Liver (tissue), 9 donors: ENCODE results near the gene CD33. TPM values are rescaled to one million over a fixed set of nuclear protein-coding genes. Genes with fewer than 3 reads are reported as not detected.

ENCODE experiments used
- DNase-seq: peaks from one replicate; pipeline ENCODE4 v3.0.0-alpha.2; 2017; ENCODE audit warnings: low spot score
- H3K27ac ChIP-seq, 2 donors: one replicate each; pipeline ENCODE4 v1.7.0; 2013; ENCODE audit warnings: inconsistent platforms in 2 of 2, low read length in 2 of 2, control low read depth in 1 of 2, low read depth in 1 of 2, mild to moderate bottlenecking in 1 of 2
- H3K27me3 ChIP-seq, 4 donors: one replicate each; pipeline versions ENCODE4 v1.6.1 to v1.7.0; 2013; ENCODE audit warnings: low read length in 3 of 4, inconsistent platforms in 1 of 4, mild to moderate bottlenecking in 1 of 4, moderate library complexity in 1 of 4; ENCODE audit not compliant: control insufficient read depth in 4 of 4, insufficient read depth in 4 of 4
- H3K36me3 ChIP-seq, 4 donors: one replicate each; pipeline versions ENCODE4 v1.6.1 to v1.7.0; 2013; ENCODE audit warnings: low read length in 3 of 4, mild to moderate bottlenecking in 3 of 4, low read depth in 1 of 4, moderate library complexity in 1 of 4; ENCODE audit not compliant: control insufficient read depth in 4 of 4, insufficient read depth in 3 of 4
- H3K4me1 ChIP-seq, 4 donors: one replicate each; pipeline versions ENCODE4 v1.6.1 to v1.7.0; 2013; ENCODE audit warnings: low read length in 3 of 4, mild to moderate bottlenecking in 3 of 4, moderate library complexity in 1 of 4; ENCODE audit not compliant: control insufficient read depth in 4 of 4, insufficient read depth in 4 of 4
- H3K4me3 ChIP-seq, 3 donors: one replicate each; pipeline versions ENCODE4 v1.6.1 to v1.7.0; 2013; ENCODE audit warnings: low read length in 3 of 3, control low read depth in 1 of 3, low read depth in 1 of 3, mild to moderate bottlenecking in 1 of 3
- H3K9ac ChIP-seq, 2 donors: one replicate each; pipeline ENCODE4 v1.7.0; 2013; ENCODE audit warnings: low read length in 2 of 2, mild to moderate bottlenecking in 2 of 2, moderate library complexity in 2 of 2, control low read depth in 1 of 2, low read depth in 1 of 2
- H3K9me3 ChIP-seq, 4 donors: one replicate each; pipeline versions ENCODE4 v1.6.1 to v1.7.0; 2013; ENCODE audit warnings: low read length in 3 of 4; ENCODE audit not compliant: control insufficient read depth in 4 of 4
- CTCF ChIP-seq: fragments of 150-350 bp; IDR thresholded peaks from 2 replicates; pipeline ENCODE4 v1.5.1; 2017; ENCODE audit warnings: improper control_type of control experiment, low read depth, low read length; ENCODE audit not compliant: missing input control
- EGR1 ChIP-seq, 2 donors: IDR thresholded peaks; 2 replicates each; pipeline ENCODE4 v1.6.1; 2016 to 2018; ENCODE audit warnings: antibody characterized with exemption in 2 of 2, low read depth in 2 of 2
- FOXA1 ChIP-seq: IDR thresholded peaks from 2 replicates; pipeline ENCODE4 v1.6.1; 2016; ENCODE audit warnings: antibody characterized with exemption
- FOXA2 ChIP-seq: IDR thresholded peaks from 2 replicates; pipeline ENCODE4 v1.6.1; 2016; ENCODE audit warnings: antibody characterized with exemption
- GABPA ChIP-seq, 2 donors: IDR thresholded peaks in 1 of 2; conservative IDR thresholded peaks in 1 of 2; 2 replicates each; pipeline ENCODE4 v1.6.1; 2016; ENCODE audit warnings: antibody characterized with exemption in 2 of 2, mild to moderate bottlenecking in 1 of 2, moderate library complexity in 1 of 2
- HNF4A ChIP-seq, 2 donors: conservative IDR thresholded peaks; 2 replicates each; pipeline ENCODE4 v1.6.1; 2016; ENCODE audit warnings: antibody characterized with exemption in 2 of 2, mild to moderate bottlenecking in 2 of 2
- HNF4G ChIP-seq: IDR thresholded peaks from 2 replicates; pipeline ENCODE4 v1.6.1; 2016; ENCODE audit warnings: antibody characterized with exemption
- JUND ChIP-seq, 2 donors: IDR thresholded peaks; 2 replicates each; pipeline ENCODE4 v1.6.1; 2016; ENCODE audit warnings: antibody characterized with exemption in 2 of 2
- NR2F2 ChIP-seq: IDR thresholded peaks from 2 replicates; pipeline ENCODE4 v1.6.1; 2016; ENCODE audit warnings: antibody characterized with exemption
- RAD21 ChIP-seq, 2 donors: IDR thresholded peaks; 2 replicates each; pipeline ENCODE4 v1.6.1; 2016; ENCODE audit warnings: antibody characterized with exemption in 2 of 2, mild to moderate bottlenecking in 2 of 2
- REST ChIP-seq: IDR thresholded peaks from 2 replicates; pipeline ENCODE4 v1.6.1; 2016; ENCODE audit warnings: antibody characterized with exemption, mild to moderate bottlenecking
- RXRA ChIP-seq, 2 donors: IDR thresholded peaks; 2 replicates each; pipeline ENCODE4 v1.6.1; 2017 to 2018; ENCODE audit warnings: antibody characterized with exemption in 2 of 2, mild to moderate bottlenecking in 1 of 2
- SP1 ChIP-seq: IDR thresholded peaks from 2 replicates; pipeline ENCODE4 v1.6.1; 2018; ENCODE audit warnings: antibody characterized with exemption, mild to moderate bottlenecking
- TAF1 ChIP-seq: conservative IDR thresholded peaks from 2 replicates; pipeline ENCODE4 v1.6.1; 2016; ENCODE audit warnings: antibody characterized with exemption, mild to moderate bottlenecking
- YY1 ChIP-seq: IDR thresholded peaks from 2 replicates; pipeline ENCODE4 v1.6.1; 2016; ENCODE audit warnings: antibody characterized with exemption, mild to moderate bottlenecking
- WGBS: extraction: QIAGEN DNeasy Blood & Tissue Kit; methylation state at CpG from one replicate; pipeline ENCODE4 v1.1.7; 2013; 5-methylcytosine and 5-hydroxymethylcytosine counted together
- polyA plus RNA-seq, 2 donors: library from polyadenylated mRNA; stranded (reverse) in 1 of 2; unstranded in 1 of 2; fragments of 200-250 nt in 1 of 2; fragments of >200 nt in 1 of 2; fragmentation: Nextera tagmentation in 1 of 2; extraction: Ambion mirVana in 1 of 2; gene quantifications; one replicate each; pipeline versions ENCODE4 v1.2.1 to v1.2.3, GENCODE V29; 2013 to 2015
- total RNA-seq, 2 donors: library from RNA; depleted of rRNA; stranded (reverse); fragments of >200 nt; gene quantifications; one replicate each; pipeline ENCODE4 v1.2.3, GENCODE V29; 2014
- TF ChIP-seq, protein P1 (sequence below): IDR thresholded peaks from 2 replicates; pipeline ENCODE4 v1.6.1; 2016; ENCODE audit warnings: antibody characterized with exemption
- TF ChIP-seq, protein P2 (sequence below): IDR thresholded peaks from 2 replicates; pipeline ENCODE4 v1.6.1; 2016; ENCODE audit warnings: antibody characterized with exemption
- TF ChIP-seq, protein P3 (sequence below): IDR thresholded peaks from 2 replicates; pipeline ENCODE4 v1.6.1; 2016; ENCODE audit warnings: antibody characterized with exemption
- donor health status: healthy.
- donor health status: healthy.
- donor health status: healthy.
- donor health status: healthy.
- donor health status: healthy.

Gene CD33
- total and polyA plus RNA-seq, 4 donors = 1.3 to 5.1 (median 3.8) TPM

GRCh38 chr19:51181913-51182419 is 42.9 kb upstream of the CD33 start:
- WGBS = 61% methylated on average over 31 of the region's 31 CpGs
- DNase-seq = no peak
- no peak overlapping the region for H3K9ac ChIP-seq
- H3K27me3 ChIP-seq = peaks cover 0 to 4% (median 1%) of the 10 kb centered on the region in 4 donors
- no peak overlapping the region for H3K27ac ChIP-seq
- TF ChIP-seq, protein P1, sequence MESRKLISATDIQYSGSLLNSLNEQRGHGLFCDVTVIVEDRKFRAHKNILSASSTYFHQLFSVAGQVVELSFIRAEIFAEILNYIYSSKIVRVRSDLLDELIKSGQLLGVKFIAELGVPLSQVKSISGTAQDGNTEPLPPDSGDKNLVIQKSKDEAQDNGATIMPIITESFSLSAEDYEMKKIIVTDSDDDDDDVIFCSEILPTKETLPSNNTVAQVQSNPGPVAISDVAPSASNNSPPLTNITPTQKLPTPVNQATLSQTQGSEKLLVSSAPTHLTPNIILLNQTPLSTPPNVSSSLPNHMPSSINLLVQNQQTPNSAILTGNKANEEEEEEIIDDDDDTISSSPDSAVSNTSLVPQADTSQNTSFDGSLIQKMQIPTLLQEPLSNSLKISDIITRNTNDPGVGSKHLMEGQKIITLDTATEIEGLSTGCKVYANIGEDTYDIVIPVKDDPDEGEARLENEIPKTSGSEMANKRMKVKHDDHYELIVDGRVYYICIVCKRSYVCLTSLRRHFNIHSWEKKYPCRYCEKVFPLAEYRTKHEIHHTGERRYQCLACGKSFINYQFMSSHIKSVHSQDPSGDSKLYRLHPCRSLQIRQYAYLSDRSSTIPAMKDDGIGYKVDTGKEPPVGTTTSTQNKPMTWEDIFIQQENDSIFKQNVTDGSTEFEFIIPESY = no peak
- H3K36me3 ChIP-seq = no peaks in the 10 kb centered on the region
- H3K4me1 ChIP-seq = no peaks in the 10 kb centered on the region
- H3K4me3 ChIP-seq = no peak overlapping the region
- H3K9me3 ChIP-seq = peaks cover 0 to 2% (median 0%) of the 10 kb centered on the region in 4 donors

DNA sequence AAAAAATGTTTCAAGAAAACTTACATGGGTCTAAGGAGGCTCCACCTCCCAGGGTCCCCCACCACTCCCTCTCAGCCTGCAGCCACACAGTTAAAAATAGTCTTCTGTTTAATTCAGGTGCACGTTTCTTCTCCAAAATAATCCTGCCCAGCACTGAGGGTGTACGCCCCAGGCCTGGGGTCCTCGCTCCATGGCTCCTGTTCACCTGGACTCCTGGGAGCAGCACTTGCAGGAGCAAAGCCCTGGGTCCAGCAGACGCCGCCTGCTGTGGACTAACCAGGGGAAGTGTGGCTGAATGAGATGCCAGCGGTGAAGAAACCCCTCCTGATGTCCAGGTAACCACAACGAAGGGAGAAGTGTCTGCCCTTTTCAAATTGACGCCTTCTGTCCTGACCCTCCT is 41.3 kb upstream of the CD33 start:
- 67% methylated on average over 8 of the region's 8 CpGs for WGBS
- H3K36me3 ChIP-seq = no peaks in the 10 kb centered on the region
- H3K9ac ChIP-seq = no peak overlapping the region
- H3K4me1 ChIP-seq = no peaks in the 10 kb centered on the region
- no peak for DNase-seq
- H3K27ac ChIP-seq = no peak overlapping the region
- H3K4me3 ChIP-seq = no peak overlapping the region
- peaks cover 0 to 2% (median 0%) of the 10 kb centered on the region in 4 donors for H3K9me3 ChIP-seq
- no peak for TF ChIP-seq HNF4G
- TF ChIP-seq JUND (IDR thresholded peaks at IDR 0.05) = no peak
- TF ChIP-seq FOXA1 = no peak
- TF ChIP-seq, protein P2, sequence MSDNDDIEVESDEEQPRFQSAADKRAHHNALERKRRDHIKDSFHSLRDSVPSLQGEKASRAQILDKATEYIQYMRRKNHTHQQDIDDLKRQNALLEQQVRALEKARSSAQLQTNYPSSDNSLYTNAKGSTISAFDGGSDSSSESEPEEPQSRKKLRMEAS = no peak
- TF ChIP-seq, protein P1 = no peak
- no peak for TF ChIP-seq RXRA (IDR thresholded peaks at IDR 0.05)
- TF ChIP-seq CTCF = no peak
- TF ChIP-seq GABPA (IDR thresholded peaks at IDR 0.05 in 1 of 2, conservative IDR thresholded peaks at IDR 0.05 in 1 of 2) = no peak
- no peak for TF ChIP-seq NR2F2
- TF ChIP-seq TAF1 = no peak
- TF ChIP-seq YY1 = no peak
- no peak for TF ChIP-seq REST
- no peak for TF ChIP-seq HNF4A (conservative IDR thresholded peaks at IDR 0.05)
- TF ChIP-seq SP1 = no peak
- no peak for TF ChIP-seq EGR1 (IDR thresholded peaks at IDR 0.05; ENCODE audit: low read depth in 2 of 2)
- TF ChIP-seq, protein P3, sequence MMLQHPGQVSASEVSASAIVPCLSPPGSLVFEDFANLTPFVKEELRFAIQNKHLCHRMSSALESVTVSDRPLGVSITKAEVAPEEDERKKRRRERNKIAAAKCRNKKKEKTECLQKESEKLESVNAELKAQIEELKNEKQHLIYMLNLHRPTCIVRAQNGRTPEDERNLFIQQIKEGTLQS = no peak
- TF ChIP-seq FOXA2 = no peak
- TF ChIP-seq RAD21 (IDR thresholded peaks at IDR 0.05) = no peak
- peaks cover 0 to 4% (median 0%) of the 10 kb centered on the region in 4 donors for H3K27me3 ChIP-seq
